Measurements from ENCODE around the gene MTHFSD. TPM values are rescaled to one million over a fixed set of nuclear protein-coding genes. Genes with fewer than 3 reads are reported as not detected.
A peak's percentile ranks its signal among the peaks of the same experiment; 100 is the strongest.

The MTHFSD gene
- total RNA-seq, 4 donors from 2014 or later = 10.1 to 17.9 (median 15.5) TPM

DNA sequence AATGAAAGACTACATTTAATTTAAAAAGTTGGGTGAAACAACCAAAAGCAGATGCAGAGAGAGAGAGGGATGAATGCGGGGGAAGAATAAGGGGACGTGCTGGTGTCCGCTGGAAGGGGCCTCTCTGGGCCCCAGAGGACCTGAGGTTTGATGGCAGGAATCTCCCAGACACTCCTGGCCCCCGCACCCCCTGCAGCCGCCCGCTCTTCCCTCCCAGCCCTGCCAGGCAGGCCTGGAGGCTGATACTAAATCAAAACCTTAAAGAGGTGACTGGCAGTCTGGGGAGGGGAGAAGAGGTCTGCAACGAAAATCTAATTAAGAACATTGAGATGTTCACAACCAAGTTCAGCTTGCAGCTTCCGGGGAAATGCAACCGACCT, 25.7 kb upstream of the MTHFSD start:
- no peak for DNase-seq (ENCODE audit: extremely low spot score)
- no peak for TF ChIP-seq POLR2AphosphoS5 (IDR thresholded peaks at IDR 0.05)
- no peak for TF ChIP-seq POLR2A (IDR thresholded peaks at IDR 0.05; ENCODE audit: low read depth)
- TF ChIP-seq, protein P1, sequence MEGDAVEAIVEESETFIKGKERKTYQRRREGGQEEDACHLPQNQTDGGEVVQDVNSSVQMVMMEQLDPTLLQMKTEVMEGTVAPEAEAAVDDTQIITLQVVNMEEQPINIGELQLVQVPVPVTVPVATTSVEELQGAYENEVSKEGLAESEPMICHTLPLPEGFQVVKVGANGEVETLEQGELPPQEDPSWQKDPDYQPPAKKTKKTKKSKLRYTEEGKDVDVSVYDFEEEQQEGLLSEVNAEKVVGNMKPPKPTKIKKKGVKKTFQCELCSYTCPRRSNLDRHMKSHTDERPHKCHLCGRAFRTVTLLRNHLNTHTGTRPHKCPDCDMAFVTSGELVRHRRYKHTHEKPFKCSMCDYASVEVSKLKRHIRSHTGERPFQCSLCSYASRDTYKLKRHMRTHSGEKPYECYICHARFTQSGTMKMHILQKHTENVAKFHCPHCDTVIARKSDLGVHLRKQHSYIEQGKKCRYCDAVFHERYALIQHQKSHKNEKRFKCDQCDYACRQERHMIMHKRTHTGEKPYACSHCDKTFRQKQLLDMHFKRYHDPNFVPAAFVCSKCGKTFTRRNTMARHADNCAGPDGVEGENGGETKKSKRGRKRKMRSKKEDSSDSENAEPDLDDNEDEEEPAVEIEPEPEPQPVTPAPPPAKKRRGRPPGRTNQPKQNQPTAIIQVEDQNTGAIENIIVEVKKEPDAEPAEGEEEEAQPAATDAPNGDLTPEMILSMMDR (IDR thresholded peaks at IDR 0.05) = no peak
- no peak for TF ChIP-seq EP300 (IDR thresholded peaks at IDR 0.05)
- 90% methylated on average over 9 of the region's 9 CpGs for WGBS
- no peak overlapping the region for H3K4me3 ChIP-seq
- intact Hi-C loops (cut with DNase I) = no loop called here
- H3K9me3 ChIP-seq = no peaks in the 10 kb centered on the region
- no peak overlapping the region for H3K27ac ChIP-seq (replicated peaks in 1 of 4)
- H3K27me3 ChIP-seq = peaks cover 0 to 78% (median 36%) of the 10 kb centered on the region in 4 donors
- H3K4me1 ChIP-seq = peaks cover 0 to 29% (median 23%) of the 10 kb centered on the region in 4 donors
- no peaks in the 10 kb centered on the region for H3K36me3 ChIP-seq

GRCh38 chr16:86580063-86580790, 25.2 kb upstream of the MTHFSD start:
- Histone ChIP-seq H3K27ac (replicated peaks in 1 of 4) (peak overlapping the region in 1 of 4 donors; percentile 22), H3K36me3 (no peaks in the 10 kb centered on the region), H3K27me3 (peaks cover 0 to 81% (median 42%) of the 10 kb centered on the region in 4 donors), H3K4me1 (peaks cover 5 to 34% (median 28%) of the 10 kb centered on the region in 4 donors), H3K4me3 (no peak overlapping the region), H3K9me3 (no peaks in the 10 kb centered on the region)
- no peak for DNase-seq (ENCODE audit: extremely low spot score)
- WGBS = 66% methylated on average over 7 of the region's 19 CpGs
- TF ChIP-seq EP300 (IDR thresholded peaks at IDR 0.05) (no peak), POLR2AphosphoS5 (IDR thresholded peaks at IDR 0.05) (no peak), POLR2A (IDR thresholded peaks at IDR 0.05; ENCODE audit: low read depth) (no peak)
- TF ChIP-seq, protein P1 (IDR thresholded peaks at IDR 0.05) = no peak
- intact Hi-C loops (cut with DNase I) = no loop called here

DNA sequence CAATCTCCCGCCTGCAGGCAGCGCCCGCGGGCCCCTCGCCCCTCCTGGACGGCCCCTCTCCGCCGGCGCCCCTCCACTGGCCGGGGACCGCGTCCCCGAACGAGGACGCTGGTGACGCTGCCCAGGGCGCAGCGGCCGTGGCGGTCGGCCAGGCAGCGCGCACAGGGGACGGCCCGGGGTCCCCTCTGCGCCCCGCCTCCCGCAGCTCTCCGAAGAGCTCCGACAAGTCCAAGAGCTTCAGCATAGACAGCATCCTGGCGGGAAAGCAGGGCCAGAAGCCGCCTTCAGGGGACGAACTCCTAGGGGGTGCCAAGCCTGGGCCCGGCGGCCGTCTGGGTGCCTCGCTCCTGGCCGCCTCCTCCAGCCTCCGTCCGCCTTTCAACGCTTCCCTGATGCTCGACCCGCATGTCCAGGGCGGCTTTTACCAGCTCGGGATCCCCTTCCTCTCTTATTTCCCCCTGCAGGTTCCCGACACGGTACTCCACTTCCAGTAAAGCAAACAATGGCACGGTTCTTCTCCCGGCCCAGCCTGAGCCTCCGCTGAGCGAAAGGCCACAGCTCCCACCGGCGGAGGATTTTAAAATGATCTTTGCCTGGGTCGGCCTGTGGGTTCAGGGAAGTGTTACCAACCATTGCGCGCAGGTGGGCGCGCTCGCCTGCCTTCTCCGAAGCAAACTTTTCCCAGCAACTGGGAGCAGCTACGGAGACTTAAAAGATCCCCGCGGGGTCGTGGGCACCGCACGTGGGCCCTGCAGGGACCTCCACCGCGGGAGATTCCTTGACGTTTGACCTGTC, 24.4 kb upstream of the MTHFSD start:
- no peaks in the 10 kb centered on the region for H3K9me3 ChIP-seq
- intact Hi-C loops (cut with DNase I) = no loop called here
- no peak for DNase-seq (ENCODE audit: extremely low spot score)
- peak overlapping the region; percentile 17 to 39 (median 26) for H3K4me3 ChIP-seq
- H3K4me1 ChIP-seq = peaks cover 9 to 35% (median 28%) of the 10 kb centered on the region in 4 donors
- H3K27me3 ChIP-seq = peaks cover 0 to 83% (median 45%) of the 10 kb centered on the region in 4 donors
- H3K36me3 ChIP-seq = no peaks in the 10 kb centered on the region
- WGBS = 16% methylated on average over 24 of the region's 69 CpGs
- H3K27ac ChIP-seq (replicated peaks in 1 of 4) = peak overlapping the region; percentile 22 to 58 (median 33)
- no peak for TF ChIP-seq POLR2A (IDR thresholded peaks at IDR 0.05; ENCODE audit: low read depth)
- no peak for TF ChIP-seq EP300 (IDR thresholded peaks at IDR 0.05)
- no peak for TF ChIP-seq POLR2AphosphoS5 (IDR thresholded peaks at IDR 0.05)
- TF ChIP-seq, protein P1 (IDR thresholded peaks at IDR 0.05) = no peak

DNA sequence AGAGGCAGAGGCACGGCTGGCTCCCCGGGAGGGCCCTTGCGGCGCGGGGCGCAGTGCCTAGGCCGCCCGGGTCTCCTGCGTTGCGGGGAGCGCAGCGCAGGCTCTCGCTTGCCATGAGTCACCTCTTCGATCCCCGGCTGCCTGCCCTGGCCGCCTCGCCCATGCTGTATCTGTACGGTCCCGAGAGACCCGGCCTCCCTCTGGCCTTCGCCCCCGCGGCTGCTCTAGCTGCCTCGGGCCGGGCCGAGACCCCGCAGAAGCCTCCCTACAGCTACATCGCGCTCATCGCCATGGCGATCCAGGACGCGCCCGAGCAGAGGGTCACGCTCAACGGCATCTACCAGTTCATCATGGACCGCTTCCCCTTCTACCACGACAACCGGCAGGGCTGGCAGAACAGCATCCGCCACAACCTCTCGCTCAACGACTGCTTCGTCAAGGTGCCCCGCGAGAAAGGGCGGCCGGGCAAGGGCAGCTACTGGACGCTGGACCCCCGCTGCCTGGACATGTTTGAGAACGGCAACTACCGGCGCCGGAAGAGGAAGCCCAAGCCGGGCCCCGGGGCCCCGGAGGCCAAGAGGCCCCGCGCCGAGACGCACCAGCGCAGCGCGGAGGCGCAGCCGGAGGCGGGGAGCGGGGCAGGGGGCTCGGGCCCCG, 23.7 kb upstream of the MTHFSD start:
- H3K4me3 ChIP-seq = peak overlapping the region; percentile 17 to 39 (median 26)
- TF ChIP-seq POLR2A (IDR thresholded peaks at IDR 0.05; ENCODE audit: low read depth) = no peak
- no peak for TF ChIP-seq EP300 (IDR thresholded peaks at IDR 0.05)
- no peak for TF ChIP-seq POLR2AphosphoS5 (IDR thresholded peaks at IDR 0.05)
- TF ChIP-seq, protein P1 (IDR thresholded peaks at IDR 0.05) = no peak
- peak overlapping the region; percentile 22 to 58 (median 33) for H3K27ac ChIP-seq (replicated peaks in 1 of 4)
- intact Hi-C loops (cut with DNase I) = no loop called here
- 40% methylated on average over 12 of the region's 69 CpGs for WGBS
- no peaks in the 10 kb centered on the region for H3K36me3 ChIP-seq
- peaks cover 0 to 83% (median 45%) of the 10 kb centered on the region in 4 donors for H3K27me3 ChIP-seq
- H3K4me1 ChIP-seq = peaks cover 9 to 35% (median 28%) of the 10 kb centered on the region in 4 donors
- no peaks in the 10 kb centered on the region for H3K9me3 ChIP-seq
- DNase-seq (ENCODE audit: extremely low spot score) = no peak
